Epithelial cell of proximal tubule (primary cell): ENCODE data around the gene CORO2B. TPM values are rescaled to one million over a fixed set of nuclear protein-coding genes. Genes with fewer than 3 reads are reported as not detected.

Source experiments
- DNase-seq: peaks from one replicate; pipeline ENCODE4 v3.0.0-alpha.2; 2011; ENCODE audit warnings: low read depth
- H3K4me3 ChIP-seq: 2 replicates; pipeline ENCODE4 v1.5.1; 2011; ENCODE audit warnings: low read depth, mild to moderate bottlenecking, low read length
- CTCF ChIP-seq: conservative IDR thresholded peaks from 2 replicates; pipeline ENCODE4 v1.5.1; 2012; ENCODE audit warnings: low read depth, mild to moderate bottlenecking, low read length
- total RNA-seq: library from RNA; depleted of rRNA; stranded (reverse); fragments of >200 nt; gene quantifications from 2 replicates; pipeline ENCODE4 v1.2.3, GENCODE V29; 2015

CORO2B gene
- total RNA-seq, 1 donor from 2014 or later: 18.3 TPM

- H3K4me3 ChIP-seq: no peak overlapping the region
- no peak for TF ChIP-seq CTCF
- DNase-seq: no peak
Observed at GRCh38 chr15:68658641-68659358, 80.0 kb downstream of the CORO2B start.

DNA sequence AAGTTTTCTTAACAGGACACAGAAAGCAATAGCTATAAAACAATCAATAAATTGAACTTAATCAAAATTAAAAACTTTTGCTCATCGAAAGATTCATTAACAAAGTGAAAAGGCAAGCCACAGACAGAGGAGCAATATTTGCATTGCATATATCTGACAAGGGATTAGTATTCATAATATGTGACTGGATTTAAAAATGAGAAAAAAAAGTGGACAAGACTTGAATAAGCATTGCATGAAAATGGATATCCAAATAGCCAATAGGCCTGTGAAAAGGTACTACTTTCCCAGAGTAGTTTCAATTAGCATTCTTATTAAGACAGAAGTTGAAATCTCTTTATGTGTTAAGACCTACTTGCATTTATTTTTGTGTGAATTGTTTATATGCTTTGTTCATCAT lies 84.7 kb downstream of the CORO2B start:
- no peak overlapping the region for H3K4me3 ChIP-seq
- DNase-seq: no peak
- TF ChIP-seq CTCF: no peak

- no peak overlapping the region for H3K4me3 ChIP-seq
- TF ChIP-seq CTCF: no peak
- no peak for DNase-seq
Observed at GRCh38 chr15:68666120-68666811, 87.5 kb downstream of the CORO2B start.

GRCh38 chr15:68666812-68667450 lies 88.1 kb downstream of the CORO2B start:
- no peak overlapping the region for H3K4me3 ChIP-seq
- TF ChIP-seq CTCF: no peak
- no peak for DNase-seq

DNA sequence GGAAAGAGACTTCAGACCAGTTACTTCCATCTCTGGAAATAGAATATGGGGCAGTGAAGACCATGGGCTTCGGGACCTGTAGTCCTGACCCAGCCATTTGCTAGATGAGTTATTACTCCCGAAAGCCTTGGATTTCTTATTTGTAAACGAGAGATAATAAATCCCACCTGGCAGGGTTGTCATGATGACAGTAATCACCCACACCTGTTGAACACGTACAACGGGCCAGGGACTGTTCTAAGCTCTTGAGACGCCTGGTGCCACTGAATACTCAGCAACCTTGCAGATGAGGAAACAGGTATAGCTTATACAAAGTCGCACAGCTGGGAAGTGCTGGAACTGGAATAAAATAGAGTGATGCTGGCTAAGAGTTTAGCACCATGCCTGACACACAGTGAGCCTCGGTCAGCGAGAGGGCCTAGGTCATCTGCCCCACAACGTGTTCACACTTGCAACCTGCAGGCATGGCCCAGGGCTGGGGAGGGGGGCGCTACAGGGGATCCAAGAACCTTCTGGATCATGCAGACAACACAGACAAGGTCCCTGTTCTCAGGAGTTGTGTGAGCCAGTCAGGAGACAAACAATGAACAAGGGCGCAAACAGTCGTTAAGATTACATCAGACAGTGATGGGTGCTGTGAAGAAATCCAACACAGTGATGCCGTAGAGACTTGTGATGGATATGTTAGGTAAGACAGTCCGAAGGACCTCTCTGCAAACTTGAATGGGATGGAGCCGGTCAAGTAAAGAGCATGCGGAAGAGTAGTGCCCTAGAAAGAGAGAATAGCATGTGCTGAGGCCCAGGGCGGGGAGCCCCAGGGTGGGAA lies 89.2 kb downstream of the CORO2B start:
- H3K4me3 ChIP-seq: no peak overlapping the region
- no peak for DNase-seq
- no peak for TF ChIP-seq CTCF

- H3K4me3 ChIP-seq: no peak overlapping the region
- no peak for TF ChIP-seq CTCF
- DNase-seq: no peak
Observed at GRCh38 chr15:68668926-68669600, 90.3 kb downstream of the CORO2B start.
